Putamen (tissue), 1 donor: ENCODE results near the gene RPS26.
"Not testable (repeated sequence)": the region's sequence is repeated elsewhere in the genome, so short reads cannot be mapped to it uniquely, and the experiment has no call there.

Experiments
- DNase-seq: peaks from one replicate; pipeline ENCODE4 v3.0.0-alpha.2; 2016; ENCODE audit warnings: low spot score

RPS26 gene

DNA sequence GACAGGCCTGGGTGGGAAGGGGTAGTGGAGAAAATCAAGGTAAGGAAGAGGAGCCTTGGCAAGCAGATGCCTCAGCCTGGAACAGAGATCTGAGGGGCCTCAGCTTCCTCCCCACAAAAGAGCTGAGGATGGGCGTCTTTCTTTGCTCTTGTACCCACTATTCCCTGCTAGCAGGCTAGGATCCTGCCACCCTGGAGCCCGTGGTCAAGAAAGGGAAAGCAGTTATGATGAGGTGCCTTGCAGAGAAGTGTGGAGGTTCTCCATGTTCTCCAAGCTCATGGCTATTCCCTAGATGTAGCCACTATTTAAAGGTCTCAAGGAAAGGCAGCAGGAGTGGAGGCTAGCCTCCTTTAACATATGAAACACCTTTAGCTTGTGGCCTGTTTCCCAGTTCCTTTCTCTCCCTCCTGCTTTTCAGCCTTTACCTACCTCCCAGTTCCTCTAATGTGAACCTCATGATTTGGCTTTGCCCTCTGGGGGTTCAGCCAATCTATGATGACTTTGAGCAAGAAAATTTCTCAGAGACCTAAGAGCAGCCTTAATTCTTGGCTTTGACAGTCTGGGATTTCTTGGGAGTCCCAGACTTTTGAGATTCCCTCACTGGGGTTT, 19.7 kb upstream of the RPS26 start:
- no peak for DNase-seq

DNA sequence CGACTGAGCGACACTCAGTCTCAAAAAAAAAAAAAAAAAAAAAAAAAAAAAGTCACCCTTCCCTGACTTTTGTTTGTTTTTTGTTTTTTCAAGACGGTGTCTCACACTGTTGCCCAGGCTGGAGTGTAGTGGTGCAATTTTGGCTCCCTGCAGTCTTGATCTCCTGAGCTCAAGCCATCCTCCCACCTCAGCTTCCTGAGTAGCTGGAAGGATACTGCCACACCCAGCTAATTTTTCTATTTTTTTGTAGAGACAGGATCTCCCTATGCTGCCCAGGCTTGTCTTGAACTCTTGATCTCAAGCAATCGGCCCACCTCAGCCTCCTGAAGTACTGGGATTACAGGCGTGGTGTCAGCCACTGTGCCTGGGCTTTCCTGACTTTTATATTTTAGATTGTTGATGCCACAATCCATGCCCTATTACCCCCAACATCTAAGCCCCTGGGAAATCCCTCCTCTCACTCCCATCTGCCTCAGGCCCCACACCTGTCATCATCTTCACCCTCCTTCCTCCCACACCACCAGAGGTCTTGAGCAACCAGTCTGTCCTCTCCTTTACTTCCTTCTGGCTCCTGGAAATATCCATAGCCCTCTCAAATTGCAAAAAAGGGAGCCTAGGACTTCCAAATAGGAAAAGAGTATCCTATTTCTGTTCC, 13.1 kb upstream of the RPS26 start:
- DNase-seq = no peak

DNA sequence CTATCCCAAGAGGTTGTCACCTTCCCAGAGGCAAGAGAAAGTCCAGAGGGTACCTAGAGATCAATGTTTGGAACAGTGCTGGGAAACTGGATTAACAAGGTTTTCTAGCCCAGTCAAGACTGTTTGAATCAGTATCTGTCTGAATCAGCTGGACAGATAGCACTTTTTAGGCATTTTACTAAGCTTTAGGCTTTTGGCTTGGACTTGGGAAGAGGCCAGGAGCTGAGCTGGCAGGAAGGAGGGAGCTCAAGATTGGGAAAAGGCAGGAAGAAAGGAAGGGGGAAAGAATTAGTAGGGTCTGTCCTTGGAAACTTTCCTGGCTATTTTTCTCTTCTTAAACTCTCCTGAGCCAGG, 12.6 kb upstream of the RPS26 start:
- DNase-seq = no peak

DNA sequence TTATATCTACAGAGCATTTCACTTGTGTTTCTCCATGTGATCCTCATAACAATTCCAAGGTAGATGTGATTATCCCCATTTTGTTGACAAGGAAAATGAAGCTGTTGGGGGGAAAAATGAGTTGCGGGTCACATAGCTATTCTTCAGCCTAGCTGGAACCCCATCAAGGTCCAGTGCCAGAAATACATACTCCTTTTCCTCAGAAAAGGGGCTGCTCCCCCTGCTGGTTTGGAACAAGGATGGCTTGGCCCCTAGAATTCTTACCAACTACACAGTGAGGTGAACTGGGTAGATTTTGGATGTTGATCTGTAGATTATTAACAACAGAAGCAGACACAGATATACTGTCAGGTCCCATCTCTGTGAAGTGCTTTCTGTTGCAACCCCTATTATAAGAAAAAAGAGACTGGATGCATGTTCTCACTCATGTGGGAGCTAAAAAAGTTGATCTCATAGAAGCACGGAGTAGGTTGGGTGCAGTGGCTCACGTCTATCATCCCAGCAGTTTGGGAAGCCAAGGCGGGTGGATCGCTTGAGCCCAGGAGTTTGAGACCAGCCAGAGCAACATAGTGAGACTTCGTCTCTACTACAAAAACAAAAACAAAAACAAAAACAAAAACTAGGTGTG, 11.9 kb upstream of the RPS26 start:
- DNase-seq = no peak

DNA sequence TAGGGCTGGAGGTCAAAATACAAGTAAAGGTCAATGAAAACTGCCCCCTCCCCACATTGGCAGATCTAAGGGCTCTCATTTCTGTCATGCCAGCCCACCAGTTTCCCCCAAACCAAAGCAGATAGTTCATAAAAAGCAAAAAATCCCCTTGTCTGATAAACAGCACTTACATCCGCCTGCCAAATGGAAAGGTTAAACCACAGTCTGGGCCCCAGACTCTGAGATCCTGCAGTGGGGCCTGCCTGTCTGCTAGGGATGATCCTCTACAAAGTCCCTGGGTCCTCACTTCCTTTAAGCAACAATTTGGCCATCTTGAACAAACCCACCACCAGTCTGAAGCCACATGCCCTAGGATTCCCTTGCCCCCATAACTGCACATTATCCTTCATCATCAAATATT, 9.7 kb upstream of the RPS26 start:
- DNase-seq = no peak

DNA sequence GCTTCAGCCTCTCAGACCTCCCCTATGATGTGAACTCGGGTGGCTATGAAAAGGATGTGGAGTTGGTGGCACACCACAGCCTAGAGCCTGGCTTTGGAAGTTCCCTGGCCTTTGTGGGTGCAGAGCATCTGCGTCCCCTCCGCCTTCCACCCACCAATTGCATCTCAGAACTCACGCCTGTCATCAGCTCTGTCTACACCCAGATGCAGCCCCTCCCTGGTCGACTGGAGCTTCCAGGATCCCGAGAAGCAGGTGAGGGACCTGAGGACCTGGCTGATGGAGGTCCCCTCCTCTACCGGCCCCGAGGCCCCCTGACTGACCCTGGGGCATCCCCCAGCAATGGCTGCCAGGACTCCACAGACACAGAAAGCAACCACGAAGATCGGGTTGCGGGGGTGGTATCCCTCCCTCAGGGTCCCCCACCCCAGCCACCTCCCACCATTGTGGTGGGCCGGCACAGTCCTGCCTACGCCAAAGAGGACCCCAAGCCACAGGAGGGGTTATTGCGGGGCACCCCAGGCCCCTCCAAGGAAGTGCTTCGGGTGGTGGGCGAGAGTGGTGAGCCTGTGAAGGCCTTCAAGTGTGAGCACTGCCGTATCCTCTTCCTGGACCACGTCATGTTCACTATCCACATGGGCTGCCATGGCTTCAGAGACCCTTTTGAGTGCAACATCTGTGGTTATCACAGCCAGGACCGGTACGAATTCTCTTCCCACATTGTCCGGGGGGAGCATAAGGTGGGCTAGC, 7.0 kb upstream of the RPS26 start:
- DNase-seq = no peak

DNA sequence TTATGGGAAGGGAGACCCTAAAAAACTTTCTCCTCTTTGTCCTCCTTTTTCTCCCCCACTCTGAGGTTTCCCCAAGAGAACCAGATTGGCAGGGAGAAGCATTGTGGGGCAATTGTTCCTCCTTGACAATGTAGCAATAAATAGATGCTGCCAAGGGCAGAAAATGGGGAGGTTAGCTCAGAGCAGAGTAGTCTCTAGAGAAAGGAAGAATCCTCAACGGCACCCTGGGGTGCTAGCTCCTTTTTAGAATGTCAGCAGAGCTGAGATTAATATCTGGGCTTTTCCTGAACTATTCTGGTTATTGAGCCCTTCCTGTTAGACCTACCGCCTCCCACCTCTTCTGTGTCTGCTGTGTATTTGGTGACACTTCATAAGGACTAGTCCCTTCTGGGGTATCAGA, 4.6 kb upstream of the RPS26 start:
- no peak for DNase-seq

DNA sequence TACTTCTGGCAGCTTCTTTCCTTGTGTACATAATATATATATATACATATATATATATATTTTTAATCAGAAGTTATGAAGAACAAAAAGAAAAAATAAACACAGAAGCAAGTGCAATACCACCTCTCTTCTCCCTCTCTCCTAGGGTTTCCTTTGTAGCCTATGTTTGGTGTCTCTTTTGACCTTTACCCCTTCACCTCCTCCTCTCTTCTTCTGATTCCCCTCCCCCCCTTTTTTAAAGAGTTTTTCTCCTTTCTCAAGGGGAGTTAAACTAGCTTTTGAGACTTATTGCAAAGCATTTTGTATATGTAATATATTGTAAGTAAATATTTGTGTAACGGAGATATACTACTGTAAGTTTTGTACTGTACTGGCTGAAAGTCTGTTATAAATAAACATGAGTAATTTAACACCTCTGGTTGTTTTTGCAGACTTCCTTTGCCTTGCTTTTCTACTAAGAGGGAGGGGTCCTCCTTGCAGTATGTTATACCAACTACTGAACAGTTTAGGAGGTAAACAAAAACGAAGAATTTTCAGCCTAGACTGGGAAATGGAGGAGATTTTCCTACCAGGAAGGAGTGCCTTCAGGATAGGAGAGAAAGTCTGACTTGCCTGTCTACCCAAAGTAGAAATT, 3.6 kb upstream of the RPS26 start:
- DNase-seq = no peak

DNA sequence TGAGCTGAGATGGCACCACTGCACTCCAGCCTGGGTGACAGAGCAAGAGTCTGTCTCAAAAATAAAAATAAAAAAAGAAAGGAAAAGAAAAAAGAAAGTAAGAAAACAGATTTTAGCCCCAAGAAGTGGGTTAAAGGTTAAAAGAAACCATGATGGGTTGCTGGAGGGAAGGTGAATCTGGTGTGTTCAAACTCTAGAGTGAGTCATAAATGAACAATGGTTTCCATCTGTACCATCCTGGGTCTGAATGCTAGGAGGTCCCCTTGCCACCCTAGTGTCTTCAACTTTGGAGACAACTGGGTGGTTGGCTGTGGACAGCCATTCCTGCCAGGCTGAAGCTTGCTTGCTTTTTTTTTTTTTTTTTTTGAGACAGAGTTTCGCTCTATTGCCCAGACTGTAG, 1.6 kb upstream of the RPS26 start:
- no peak for DNase-seq

DNA sequence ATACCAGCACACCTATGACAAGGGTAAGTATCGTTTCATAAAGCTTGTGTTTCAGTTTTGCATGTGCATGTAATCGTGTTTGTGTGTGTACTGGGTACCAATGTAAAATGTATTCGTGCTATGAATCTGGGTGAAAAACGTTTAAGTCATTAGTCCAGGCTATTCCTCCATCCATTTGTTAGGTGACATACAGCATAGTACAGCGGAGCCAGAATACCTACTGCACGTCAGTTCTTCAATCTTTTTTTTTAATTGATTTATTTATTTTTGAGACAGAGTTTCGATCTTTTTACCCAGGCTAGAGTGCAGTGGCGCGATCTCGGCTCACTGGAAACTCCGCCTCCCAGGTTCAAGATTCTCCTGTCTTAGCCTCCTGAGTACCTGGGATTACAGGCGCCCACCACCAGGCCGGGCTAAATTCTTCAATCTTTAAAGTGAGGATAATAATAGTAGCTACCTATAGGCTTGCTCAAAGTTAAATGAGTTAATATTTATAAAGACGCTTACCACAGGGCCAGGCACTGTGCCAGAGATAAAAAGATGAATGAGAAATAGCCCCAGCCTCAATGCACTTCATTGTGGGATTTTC, 661 bp upstream of the RPS26 start:
- DNase-seq = no peak

DNA sequence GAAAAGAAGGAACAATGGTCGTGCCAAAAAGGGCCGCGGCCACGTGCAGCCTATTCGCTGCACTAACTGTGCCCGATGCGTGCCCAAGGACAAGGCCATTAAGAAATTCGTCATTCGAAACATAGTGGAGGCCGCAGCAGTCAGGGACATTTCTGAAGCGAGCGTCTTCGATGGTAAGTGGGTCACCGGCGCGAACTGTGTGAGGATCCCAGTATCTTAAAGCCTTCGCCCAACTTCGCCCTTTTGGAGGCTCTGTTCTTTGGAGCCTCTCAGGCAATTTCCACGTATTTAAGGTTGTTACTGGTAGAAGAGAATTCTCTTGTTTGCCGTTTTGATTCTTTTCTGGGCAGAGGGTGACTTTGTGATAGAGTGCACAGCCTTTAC, 704 bp downstream of the RPS26 start:
- DNase-seq = not testable (repeated sequence)

DNA sequence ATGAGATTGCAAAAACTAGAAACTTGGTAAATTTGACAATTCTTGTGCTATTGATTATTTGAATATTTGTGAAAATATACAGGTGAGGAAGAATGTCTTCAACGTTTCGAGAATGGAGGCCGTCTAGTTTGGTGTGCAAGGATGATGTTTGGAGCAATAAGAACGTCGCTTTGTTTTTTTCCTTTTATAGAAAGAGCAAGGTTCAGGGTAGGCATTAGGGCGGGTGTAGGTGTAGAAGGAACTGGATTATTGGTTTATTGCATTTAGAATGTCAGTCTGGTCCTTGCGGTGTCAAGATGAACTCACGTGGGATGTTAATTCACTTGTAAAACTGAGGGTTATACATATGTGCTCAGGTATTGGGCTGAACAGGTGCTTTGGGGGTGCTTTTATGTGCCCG, 1.1 kb downstream of the RPS26 start:
- DNase-seq = no peak

DNA sequence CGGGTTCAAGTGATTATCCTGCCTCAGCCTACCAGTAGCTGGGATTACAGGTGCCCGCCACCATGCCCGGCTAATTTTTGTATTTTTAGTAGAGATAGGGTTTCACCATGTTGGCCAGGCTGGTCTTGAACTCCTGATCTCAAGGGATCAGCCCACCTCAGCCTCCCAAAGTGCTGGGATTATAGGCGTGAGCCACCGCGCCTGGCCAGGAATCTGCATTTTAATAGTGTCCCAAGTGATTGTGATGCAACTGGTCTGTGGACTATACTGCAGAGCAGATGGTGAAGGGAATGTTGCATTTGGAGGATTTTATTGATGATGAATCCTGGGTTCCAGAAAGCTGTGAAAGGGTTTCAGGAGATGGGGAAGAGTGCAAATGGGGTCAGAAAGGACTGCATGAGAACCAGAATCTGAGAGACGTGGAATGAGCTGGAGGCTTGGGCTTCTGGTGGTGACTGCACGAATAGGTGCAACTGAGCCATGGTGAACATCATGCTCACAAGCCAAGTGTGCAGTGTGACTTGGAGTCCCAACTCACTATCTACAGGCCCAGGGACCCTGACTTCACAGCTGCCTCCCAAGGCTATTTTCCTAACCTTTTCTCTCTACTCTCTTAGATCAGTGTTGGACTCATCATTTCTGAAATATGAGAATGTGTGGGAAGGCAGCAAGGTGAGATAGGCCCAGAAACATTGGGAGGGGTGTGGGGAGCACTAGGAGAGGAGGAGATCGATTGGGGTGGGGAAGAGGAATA, 4.5 kb downstream of the RPS26 start:
- no peak for DNase-seq

DNA sequence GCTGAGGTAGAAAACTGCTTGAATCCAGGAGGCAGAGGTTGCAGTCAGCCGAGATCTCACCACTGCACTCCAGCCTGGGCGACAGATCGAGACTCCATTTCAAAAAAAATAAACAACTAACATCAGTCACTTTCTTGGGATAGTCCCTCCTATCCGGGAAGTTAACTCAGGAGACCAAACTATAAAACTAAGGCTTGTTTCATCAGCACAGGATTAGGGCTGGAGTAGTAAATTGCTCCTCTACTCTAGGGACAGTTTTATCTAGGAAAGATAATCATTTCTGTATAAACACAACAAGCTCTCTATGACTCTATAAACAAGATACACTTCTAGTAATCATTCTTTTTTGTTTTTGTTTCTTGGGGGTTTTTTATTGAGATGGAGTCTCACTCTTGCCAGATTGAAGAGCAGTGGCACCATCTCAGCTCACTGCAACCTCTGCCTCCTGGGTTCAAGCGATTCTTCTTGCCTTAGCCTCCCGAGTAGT, 11.7 kb downstream of the RPS26 start:
- DNase-seq = no peak

DNA sequence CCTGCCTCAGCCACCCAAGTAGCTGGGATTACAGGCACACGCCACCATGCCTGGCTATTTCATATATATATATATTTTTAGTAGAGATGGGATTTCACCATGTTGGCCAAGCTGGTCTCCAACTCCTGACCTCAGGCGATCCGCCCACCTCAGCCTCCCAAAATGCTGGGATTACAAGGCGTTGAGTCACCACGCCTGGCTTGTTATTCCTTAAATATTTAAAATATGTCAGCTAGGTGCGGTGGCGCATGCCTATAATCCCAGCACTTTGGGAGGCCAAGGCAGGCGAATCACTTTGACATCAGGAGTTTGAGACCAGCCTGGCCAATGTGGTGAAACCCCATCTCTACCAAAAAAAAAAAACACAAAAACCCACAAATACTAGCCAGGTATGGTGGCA, 18.2 kb downstream of the RPS26 start:
- not testable (repeated sequence) for DNase-seq

DNA sequence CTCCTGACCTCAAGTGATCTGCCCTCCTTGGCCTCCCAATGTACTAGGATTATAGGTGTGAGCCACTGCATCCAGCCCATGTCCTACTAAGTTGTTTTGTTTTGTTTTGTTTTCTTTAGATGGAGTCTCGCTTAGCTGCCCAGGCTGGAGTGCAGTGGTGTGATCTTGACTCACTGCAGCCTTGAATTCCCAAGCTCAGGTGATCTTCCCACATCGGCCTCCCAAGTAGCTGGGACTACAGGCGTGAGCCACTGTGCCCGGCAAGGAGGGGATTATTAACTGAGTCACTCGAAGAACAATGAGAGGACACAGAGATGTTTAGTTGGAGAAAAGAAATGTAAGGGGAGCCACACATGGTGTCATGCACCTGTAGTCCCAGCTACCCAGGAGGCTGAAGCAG, 20.3 kb downstream of the RPS26 start:
- no peak for DNase-seq

DNA sequence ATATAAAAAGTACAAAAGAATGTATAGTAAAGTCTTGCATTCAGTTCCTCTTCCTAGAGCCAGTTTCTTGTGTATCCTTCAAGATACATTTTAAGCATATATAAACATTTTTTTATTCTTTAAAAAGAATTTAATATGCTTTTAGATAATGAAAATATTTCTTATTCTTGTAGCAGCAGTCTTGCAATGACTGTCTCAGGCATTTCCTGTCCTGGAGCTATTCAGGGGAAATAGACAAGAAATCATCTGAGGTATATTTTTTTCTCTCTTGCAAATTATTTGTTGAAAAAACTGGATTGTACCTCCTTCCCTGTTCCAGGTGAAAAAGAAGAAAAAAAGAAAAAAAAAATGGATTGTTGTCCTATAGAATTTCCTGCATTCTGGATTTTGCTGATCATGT, 21.3 kb downstream of the RPS26 start:
- no peak for DNase-seq

DNA sequence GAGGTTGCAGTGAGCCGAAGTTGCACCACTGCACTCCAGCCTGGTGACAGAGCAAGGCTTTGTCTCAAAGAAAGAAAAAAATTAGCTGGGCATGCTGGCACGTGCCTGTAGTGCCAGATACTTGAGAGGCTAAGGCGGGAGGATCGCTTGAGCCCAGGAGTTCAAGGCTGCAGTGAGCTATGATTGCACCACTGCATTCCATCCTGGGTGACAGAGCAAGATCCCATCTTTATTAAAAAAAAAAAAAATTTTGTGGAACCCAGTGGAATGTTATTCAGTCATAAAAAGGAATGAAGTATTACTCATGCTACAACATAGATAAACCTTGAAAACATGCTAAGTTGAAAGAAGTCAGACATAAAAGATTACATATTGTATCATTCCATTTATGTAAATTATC, 29.9 kb downstream of the RPS26 start:
- DNase-seq = no peak

DNA sequence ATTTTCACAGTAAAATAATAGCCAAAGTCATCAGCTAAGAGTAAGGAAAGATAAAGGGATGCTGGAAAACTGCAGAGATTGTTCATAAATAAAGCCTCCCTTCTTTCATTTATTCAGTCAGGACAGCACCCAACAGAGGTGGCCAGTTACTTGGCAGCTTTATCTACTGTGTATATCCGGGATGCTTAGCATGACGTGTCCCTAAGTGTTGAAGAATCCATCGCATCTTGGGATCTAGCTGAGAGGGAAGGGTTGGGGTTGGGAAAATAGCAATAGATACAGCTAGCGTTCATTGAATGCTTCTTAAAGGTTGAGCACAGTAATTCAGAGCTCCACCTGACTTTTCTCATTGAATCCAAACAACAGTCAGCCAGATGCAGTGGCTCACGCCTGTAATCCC, 32.7 kb downstream of the RPS26 start:
- DNase-seq = no peak

DNA sequence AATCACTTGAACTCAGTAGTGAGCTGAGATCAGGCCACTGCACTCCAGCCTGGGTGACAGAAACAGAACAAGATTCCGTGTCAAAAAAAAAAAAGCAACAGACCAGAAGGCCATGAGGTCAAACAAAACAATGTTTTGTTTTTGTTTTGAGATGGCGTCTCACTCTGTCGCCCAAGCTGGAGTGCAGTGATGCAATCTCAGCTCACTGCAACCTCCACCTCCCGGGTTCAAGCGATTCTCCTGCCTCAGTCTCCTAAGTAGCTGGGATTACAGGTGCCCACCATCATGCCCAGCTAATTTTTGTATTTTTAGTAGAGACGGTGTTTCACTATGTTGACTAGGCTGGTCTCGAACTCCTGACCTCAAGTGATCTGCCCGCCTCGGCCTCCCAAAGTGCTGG, 36.2 kb downstream of the RPS26 start:
- not testable (repeated sequence) for DNase-seq

DNA sequence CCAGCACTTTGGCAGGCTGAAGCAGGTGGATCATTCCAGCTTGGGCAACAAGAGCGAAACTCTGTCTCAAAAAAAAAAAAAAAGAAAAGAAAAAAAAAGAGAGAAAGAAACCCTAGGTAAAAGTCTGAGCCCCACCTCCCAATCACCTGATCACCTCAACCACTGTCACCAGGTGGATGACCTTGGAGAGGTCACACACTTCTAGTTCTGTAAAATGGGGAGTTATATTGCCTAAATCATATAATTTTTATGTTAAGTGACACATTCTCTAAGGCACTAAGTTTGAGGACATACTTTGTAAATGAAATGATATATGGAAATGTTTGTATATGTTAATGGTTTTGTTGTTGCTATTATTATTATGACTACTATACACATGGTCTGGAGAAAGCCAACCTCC, 36.7 kb downstream of the RPS26 start:
- no peak for DNase-seq
